ENCODE data around the gene DPT.

DNA sequence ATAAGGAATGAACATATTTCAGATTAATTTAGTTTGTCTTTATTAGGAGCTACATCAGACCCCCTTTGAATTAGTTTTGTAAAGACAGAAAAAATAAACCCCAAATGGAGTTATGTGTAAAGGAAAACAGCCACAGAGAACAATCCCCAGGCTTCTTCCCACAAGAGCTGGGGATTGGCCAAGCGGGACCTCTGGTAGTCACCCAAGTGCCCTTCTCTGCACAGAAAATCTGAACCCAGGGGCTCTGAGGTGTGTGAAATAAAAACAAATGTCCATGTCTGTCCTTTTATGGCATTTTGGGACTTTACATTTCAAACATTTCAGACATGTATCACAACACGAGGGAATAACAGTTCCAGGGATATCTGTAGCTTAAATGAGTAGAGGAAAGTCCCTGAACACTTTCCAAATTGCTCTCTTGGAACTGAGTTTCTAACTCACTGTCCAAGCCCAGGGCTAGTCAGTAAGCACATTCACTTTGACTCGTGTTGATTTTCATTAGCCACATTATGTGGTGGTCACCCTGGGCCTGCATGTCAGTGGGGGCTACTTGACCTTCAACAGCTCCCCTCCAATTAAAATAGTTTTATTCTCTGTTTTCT is 22.5 kb downstream of the DPT start:
- no peak for TF ChIP-seq POLR2A (IDR thresholded peaks at IDR 0.05)
- TF ChIP-seq, protein P1, sequence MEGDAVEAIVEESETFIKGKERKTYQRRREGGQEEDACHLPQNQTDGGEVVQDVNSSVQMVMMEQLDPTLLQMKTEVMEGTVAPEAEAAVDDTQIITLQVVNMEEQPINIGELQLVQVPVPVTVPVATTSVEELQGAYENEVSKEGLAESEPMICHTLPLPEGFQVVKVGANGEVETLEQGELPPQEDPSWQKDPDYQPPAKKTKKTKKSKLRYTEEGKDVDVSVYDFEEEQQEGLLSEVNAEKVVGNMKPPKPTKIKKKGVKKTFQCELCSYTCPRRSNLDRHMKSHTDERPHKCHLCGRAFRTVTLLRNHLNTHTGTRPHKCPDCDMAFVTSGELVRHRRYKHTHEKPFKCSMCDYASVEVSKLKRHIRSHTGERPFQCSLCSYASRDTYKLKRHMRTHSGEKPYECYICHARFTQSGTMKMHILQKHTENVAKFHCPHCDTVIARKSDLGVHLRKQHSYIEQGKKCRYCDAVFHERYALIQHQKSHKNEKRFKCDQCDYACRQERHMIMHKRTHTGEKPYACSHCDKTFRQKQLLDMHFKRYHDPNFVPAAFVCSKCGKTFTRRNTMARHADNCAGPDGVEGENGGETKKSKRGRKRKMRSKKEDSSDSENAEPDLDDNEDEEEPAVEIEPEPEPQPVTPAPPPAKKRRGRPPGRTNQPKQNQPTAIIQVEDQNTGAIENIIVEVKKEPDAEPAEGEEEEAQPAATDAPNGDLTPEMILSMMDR (IDR thresholded peaks at IDR 0.05) = no peak
